HUES6 (cell line): Measurements from ENCODE around the gene COL20A1.

Source experiments
- H3K27ac ChIP-seq: 2 replicates; pipeline ENCODE4 v1.7.0; 2013; ENCODE audit warnings: low read depth, mild to moderate bottlenecking, low read length, inconsistent platforms
- H3K27me3 ChIP-seq: 2 replicates; pipeline ENCODE4 v1.6.1; 2013; ENCODE audit warnings: low read length; ENCODE audit not compliant: control insufficient read depth, insufficient read depth
- H3K36me3 ChIP-seq: 2 replicates; pipeline ENCODE4 v1.6.1; 2013; ENCODE audit warnings: low read length; ENCODE audit not compliant: control insufficient read depth, insufficient read depth
- H3K4me1 ChIP-seq: 2 replicates; pipeline ENCODE4 v1.6.1; 2013; ENCODE audit warnings: low read length; ENCODE audit not compliant: control insufficient read depth, insufficient read depth
- H3K4me3 ChIP-seq: 2 replicates; pipeline ENCODE4 v1.5.1; 2013; ENCODE audit warnings: low read depth, low read length
- H3K9ac ChIP-seq: one replicate; pipeline ENCODE4 v1.6.1; 2013; ENCODE audit warnings: mild to moderate bottlenecking, low read length
- H3K9me3 ChIP-seq: 2 replicates; pipeline ENCODE4 v1.6.1; 2013; ENCODE audit warnings: low read depth, low read length; ENCODE audit not compliant: control insufficient read depth, insufficient read depth

COL20A1 gene

DNA sequence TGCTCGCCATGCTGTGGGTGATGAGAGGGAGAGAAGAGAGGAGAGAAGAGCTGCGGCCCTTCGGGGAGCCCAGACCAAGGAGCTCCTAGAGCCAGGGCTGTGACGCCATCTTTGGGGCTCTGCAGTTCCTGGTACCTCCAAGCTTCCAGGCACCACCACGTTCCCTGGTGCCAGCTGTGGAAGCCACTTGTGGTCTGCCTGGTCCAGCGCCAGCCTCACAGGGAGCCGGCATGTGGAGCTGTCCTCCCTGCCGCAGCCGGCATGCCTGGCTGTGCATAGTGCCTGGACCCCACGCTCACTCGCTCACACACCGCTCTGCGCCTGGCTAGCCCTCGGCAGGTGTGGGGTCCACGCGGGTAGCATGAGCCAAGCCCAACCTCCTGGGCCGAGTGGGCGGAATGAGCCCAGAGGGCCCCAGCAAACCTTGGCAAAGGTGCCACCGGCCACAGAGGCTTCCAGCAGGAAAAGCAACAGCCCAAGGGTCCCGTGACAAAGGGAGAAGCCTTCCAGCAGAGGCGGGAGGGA is 87.4 kb downstream of the COL20A1 start:
- Histone ChIP-seq H3K36me3 (no peaks in the 10 kb centered on the region), H3K27ac (no peak overlapping the region), H3K9me3 (peaks cover 3% of the 10 kb centered on the region; the same call in 1 of the 2 replicates), H3K4me3 (no peak overlapping the region), H3K4me1 (peaks cover 10% of the 10 kb centered on the region), H3K9ac (no peak overlapping the region), H3K27me3 (no peaks in the 10 kb centered on the region)

- Histone ChIP-seq H3K27me3 (no peaks in the 10 kb centered on the region), H3K4me3 (no peak overlapping the region), H3K9me3 (peaks cover 17% of the 10 kb centered on the region), H3K36me3 (no peaks in the 10 kb centered on the region), H3K9ac (no peak overlapping the region), H3K27ac (no peak overlapping the region), H3K4me1 (peaks cover 10% of the 10 kb centered on the region)
Observed at GRCh38 chr20:63381781-63382431, 88.9 kb downstream of the COL20A1 start.

DNA sequence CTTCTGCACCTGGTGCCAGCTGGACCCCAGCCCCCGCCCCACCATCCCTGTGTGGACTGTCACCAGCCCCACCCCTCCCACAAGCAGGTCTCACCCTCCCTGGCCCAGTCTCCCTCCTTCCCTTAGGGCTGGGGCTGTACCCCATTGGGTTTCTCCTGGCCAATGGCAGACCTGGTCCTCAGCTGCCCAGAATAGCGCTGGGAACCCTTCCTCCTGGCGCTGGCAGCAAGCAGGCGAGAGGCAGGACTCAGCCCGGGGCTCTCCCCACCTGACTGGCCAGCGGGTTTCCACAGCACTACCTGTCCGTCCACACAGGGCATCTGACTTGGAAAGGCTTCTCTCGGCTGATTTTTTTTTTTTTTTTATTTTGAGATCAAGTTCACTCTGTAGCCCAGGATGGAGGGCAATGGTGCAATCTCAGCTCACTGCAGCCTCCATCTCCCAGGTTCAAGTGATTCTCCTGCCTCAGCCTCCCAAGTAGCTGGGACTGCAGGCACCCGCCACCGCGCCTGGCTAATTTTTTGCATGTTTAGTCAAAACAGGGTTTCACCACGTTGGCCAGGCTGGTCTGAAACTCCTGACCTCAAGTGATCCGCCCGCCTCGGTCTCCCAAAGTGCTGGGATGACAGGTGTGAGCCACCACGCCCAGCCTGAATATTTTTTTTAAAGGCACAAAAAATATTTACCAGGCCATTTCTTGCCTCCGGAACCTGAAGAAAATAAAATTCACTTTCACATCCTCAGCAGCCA is 89.7 kb downstream of the COL20A1 start:
- no peak overlapping the region for H3K4me3 ChIP-seq
- no peak overlapping the region for H3K27ac ChIP-seq
- H3K9me3 ChIP-seq: peaks cover 25% of the 10 kb centered on the region
- H3K4me1 ChIP-seq: peaks cover 2% of the 10 kb centered on the region
- no peaks in the 10 kb centered on the region for H3K36me3 ChIP-seq
- no peak overlapping the region for H3K9ac ChIP-seq
- no peaks in the 10 kb centered on the region for H3K27me3 ChIP-seq

DNA sequence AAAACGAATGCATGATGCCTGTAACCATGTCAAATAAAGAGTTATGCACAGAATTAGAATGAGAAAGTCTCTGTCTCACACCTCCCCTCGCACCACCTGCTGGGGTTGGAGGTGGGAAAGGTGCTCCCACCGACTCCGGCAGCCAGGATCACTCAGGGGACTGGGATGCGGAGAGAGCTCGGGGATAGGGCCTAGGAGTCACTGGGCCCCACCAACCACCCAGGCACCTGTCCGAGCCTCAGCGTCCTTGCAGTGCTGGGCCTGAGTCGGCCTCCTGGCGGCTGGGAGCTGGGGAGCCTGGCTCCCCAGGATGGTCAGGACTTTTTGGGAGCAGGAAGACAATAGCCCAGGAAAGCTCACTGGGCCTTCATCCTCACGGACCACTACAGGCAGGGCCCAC is 90.6 kb downstream of the COL20A1 start:
- no peak overlapping the region for H3K4me3 ChIP-seq
- no peaks in the 10 kb centered on the region for H3K27me3 ChIP-seq
- no peak overlapping the region for H3K27ac ChIP-seq
- H3K36me3 ChIP-seq: no peaks in the 10 kb centered on the region
- no peak overlapping the region for H3K9ac ChIP-seq
- H3K9me3 ChIP-seq: peaks cover 29% of the 10 kb centered on the region
- no peaks in the 10 kb centered on the region for H3K4me1 ChIP-seq

DNA sequence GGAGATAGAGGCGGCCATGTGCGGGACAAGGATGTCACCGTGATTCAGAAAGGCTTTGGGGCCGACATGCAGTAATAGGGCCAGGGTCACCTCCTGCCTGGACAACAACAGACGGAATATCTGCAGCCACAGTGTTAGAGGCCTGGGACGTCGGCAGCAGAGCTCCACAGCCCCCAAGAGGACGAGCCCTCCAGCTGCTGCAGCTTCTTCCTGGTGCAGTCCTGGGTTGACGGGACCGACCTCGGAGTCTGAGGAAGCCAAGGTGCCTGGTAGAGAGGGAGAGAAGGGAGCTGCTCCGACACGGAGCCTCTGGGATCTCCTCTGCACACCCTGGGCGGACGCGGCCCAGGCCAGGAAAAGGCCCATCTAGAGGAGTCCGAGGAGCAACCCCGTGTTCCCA is 91.3 kb downstream of the COL20A1 start:
- no peak overlapping the region for H3K27ac ChIP-seq
- peaks cover 29% of the 10 kb centered on the region for H3K9me3 ChIP-seq
- H3K36me3 ChIP-seq: no peaks in the 10 kb centered on the region
- H3K9ac ChIP-seq: no peak overlapping the region
- H3K27me3 ChIP-seq: no peaks in the 10 kb centered on the region
- H3K4me1 ChIP-seq: no peaks in the 10 kb centered on the region
- H3K4me3 ChIP-seq: no peak overlapping the region
